Stomach (tissue), 4 donors: ENCODE data around the gene PHETA1.

Source experiments
- POLR2A ChIP-seq, 4 donors: fragments of 450-650 bp; IDR thresholded peaks; one replicate each; pipeline ENCODE4 v1.6.1; 2016; ENCODE audit warnings: antibody characterized with exemption in 4 of 4, control low read depth in 2 of 4, mild to moderate bottlenecking in 1 of 4, moderate library complexity in 1 of 4
- POLR2AphosphoS5 ChIP-seq, 3 donors: sonication (generic); formaldehyde crosslinking; IDR thresholded peaks; one replicate each; pipeline ENCODE4 v1.6.1; 2016; ENCODE audit warnings: antibody characterized with exemption in 3 of 3
- TF ChIP-seq, protein P1 (sequence below), 7 experiments: fragments of 450-650 bp in 4 of 7; fragments of 200-600 bp in 3 of 7; sonication (generic) in 3 of 7; IDR thresholded peaks; one replicate each; pipeline ENCODE4 v1.5.1; 2016 to 2019; ENCODE audit warnings: antibody characterized with exemption in 7 of 7, control low read depth in 2 of 7, mild to moderate bottlenecking in 1 of 7

DNA sequence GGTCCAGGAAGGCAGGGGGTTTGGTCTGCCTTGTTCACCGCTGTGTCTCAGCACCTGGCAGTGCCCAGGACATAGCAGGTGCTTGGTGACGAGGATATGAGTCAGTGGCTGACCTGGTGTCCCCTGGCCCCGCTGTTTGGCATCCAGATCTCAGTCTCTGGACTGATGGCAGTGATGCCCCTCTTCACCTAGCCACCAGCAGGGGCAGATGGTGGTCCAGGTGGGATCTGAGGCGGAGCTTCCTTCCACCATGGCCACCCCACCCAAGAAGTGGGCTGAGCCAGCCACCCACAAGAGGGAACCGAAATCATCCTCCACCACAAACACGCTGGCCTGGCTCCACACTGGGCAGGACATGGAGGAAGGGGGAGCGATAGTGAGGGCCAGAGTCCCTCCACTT lies 20.7 kb upstream of the PHETA1 start:
- no peak for TF ChIP-seq POLR2A (IDR thresholded peaks at IDR 0.05)
- TF ChIP-seq, protein P1, sequence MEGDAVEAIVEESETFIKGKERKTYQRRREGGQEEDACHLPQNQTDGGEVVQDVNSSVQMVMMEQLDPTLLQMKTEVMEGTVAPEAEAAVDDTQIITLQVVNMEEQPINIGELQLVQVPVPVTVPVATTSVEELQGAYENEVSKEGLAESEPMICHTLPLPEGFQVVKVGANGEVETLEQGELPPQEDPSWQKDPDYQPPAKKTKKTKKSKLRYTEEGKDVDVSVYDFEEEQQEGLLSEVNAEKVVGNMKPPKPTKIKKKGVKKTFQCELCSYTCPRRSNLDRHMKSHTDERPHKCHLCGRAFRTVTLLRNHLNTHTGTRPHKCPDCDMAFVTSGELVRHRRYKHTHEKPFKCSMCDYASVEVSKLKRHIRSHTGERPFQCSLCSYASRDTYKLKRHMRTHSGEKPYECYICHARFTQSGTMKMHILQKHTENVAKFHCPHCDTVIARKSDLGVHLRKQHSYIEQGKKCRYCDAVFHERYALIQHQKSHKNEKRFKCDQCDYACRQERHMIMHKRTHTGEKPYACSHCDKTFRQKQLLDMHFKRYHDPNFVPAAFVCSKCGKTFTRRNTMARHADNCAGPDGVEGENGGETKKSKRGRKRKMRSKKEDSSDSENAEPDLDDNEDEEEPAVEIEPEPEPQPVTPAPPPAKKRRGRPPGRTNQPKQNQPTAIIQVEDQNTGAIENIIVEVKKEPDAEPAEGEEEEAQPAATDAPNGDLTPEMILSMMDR (IDR thresholded peaks at IDR 0.05) = no peak
- TF ChIP-seq POLR2AphosphoS5 (IDR thresholded peaks at IDR 0.05) = no peak
